22Rv1 (cell line): ENCODE results near the gene NR1I3.

ENCODE experiments used
- CTCF ChIP-seq: fragments of 450-650 bp; IDR thresholded peaks from 2 replicates; pipeline ENCODE4 v1.5.1; 2017; ENCODE audit warnings: mild to moderate bottlenecking
- ZFX ChIP-seq: fragments of 450-650 bp; IDR thresholded peaks from 2 replicates; pipeline ENCODE4 v1.6.1; 2017; ENCODE audit warnings: antibody characterized with exemption, borderline replicate concordance

- peak; percentile 45 for TF ChIP-seq CTCF
- no peak for TF ChIP-seq ZFX
Measured at GRCh38 chr1:161180639-161181038, 57.4 kb downstream of the NR1I3 start.
